OCI-LY3 (cell line): ENCODE measurements around the gene CDHR2.

Experiments
- EZH2phosphoT487 ChIP-seq: fragments of 200-600 bp; shearing (Covaris generic); IDR thresholded peaks from 2 replicates; pipeline ENCODE4 v1.6.1; 2018; ENCODE audit warnings: antibody characterized with exemption, mixed run types, low read depth
- TF ChIP-seq, protein P1 (sequence below): fragments of 200-600, 300-600 bp; sonication (generic); IDR thresholded peaks from 2 replicates; pipeline ENCODE4 v1.5.1; 2014; ENCODE audit warnings: antibody characterized with exemption, low read length, low read depth

GRCh38 chr5:176627582-176627981 lies 78.4 kb downstream of the CDHR2 start:
- TF ChIP-seq, protein P1, sequence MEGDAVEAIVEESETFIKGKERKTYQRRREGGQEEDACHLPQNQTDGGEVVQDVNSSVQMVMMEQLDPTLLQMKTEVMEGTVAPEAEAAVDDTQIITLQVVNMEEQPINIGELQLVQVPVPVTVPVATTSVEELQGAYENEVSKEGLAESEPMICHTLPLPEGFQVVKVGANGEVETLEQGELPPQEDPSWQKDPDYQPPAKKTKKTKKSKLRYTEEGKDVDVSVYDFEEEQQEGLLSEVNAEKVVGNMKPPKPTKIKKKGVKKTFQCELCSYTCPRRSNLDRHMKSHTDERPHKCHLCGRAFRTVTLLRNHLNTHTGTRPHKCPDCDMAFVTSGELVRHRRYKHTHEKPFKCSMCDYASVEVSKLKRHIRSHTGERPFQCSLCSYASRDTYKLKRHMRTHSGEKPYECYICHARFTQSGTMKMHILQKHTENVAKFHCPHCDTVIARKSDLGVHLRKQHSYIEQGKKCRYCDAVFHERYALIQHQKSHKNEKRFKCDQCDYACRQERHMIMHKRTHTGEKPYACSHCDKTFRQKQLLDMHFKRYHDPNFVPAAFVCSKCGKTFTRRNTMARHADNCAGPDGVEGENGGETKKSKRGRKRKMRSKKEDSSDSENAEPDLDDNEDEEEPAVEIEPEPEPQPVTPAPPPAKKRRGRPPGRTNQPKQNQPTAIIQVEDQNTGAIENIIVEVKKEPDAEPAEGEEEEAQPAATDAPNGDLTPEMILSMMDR, result no peak
- no peak for TF ChIP-seq EZH2phosphoT487
